ENCODE data around the gene MAU2. TPM values are rescaled to one million over a fixed set of nuclear protein-coding genes. Genes with fewer than 3 reads are reported as not detected.

MAU2 gene
- total RNA-seq, 1 experiment from 2014 or later = 48.4 TPM

DNA sequence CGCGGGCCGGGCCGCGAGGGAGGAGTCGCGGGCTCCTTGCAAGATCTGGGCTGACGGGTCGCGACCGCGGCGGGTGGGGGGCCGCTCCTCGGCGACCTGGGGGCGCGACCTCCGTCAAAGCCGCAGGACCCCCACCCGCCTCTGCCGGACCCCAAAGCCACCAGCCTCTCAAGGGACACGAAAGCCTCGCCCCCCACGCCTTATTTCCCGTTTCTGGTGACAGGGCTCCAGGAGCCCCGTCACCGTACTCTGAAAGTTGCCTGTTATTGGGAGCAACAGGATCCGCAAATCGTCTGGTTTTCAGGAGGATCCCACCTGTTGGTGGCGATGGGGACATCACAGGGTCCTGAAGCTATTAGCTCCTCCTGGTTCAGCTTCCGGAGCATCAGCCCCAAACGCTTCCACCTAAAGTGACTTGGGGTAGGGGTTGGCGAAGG lies 530 bp downstream of the MAU2 start:
- H3K23me2 ChIP-seq (ENCODE audit: insufficient read length, low read depth, low read length, poor library complexity, severe bottlenecking) = peaks cover 7% of the 10 kb centered on the region
- peak overlapping the region; percentile 90 for H4K5ac ChIP-seq (ENCODE audit: insufficient read length, low read depth, low read length)
- no peak overlapping the region for H2BK12ac ChIP-seq (ENCODE audit: insufficient read length, low read depth, low read length)
- H4K8ac ChIP-seq (replicated peaks; ENCODE audit: insufficient read length, low read depth, low read length) = peak overlapping the region; percentile 65
- Mint-ChIP-seq H3K9me3 (no peaks in the 10 kb centered on the region), H3K27me3 (ENCODE audit: low read depth) (no peaks in the 10 kb centered on the region), H3K36me3 (ENCODE audit: insufficient read depth in 1 of 3, low read depth in 3 of 3) (peaks cover 18 to 40% (median 33%) of the 10 kb centered on the region in 3 experiments; a peak in 6 of 7 replicates), H3K4me1 (peaks cover 15 to 19% of the 10 kb centered on the region in 2 experiments), H3K27ac (peak overlapping the region; percentile 43 to 83 (median 83); a peak in 4 of 7 replicates), H3K4me3 (peak overlapping the region; percentile 98)
- H4K91ac ChIP-seq (ENCODE audit: insufficient read length, low read depth, low read length) = peak overlapping the region; percentile 46
- peak overlapping the region; percentile 98 for H3K14ac ChIP-seq (ENCODE audit: insufficient read depth, low read length)
- H2BK15ac ChIP-seq (ENCODE audit: low read depth, low read length) = no peak overlapping the region
- no peak overlapping the region for H3T11ph ChIP-seq (ENCODE audit: low read length)
- H3K18ac ChIP-seq (ENCODE audit: insufficient read length, low read depth, low read length) = peak overlapping the region; percentile 95
- H3K9ac ChIP-seq (ENCODE audit: extremely low read depth, insufficient read length, low read length) = peak overlapping the region; percentile 98
- no peak overlapping the region for H2AK5ac ChIP-seq (ENCODE audit: insufficient read length, low read length)
- WGBS (ENCODE audit: extremely low coverage, insufficient read length, low lambda C conversion rate) = no CpG with 5 or more reads among the region's 34 CpGs
- H4K20me1 ChIP-seq (ENCODE audit: control insufficient read depth, insufficient read depth, insufficient read length) = no peaks in the 10 kb centered on the region
- peaks cover 8% of the 10 kb centered on the region; the same call in 1 of the 2 replicates for H3K79me2 ChIP-seq (ENCODE audit: insufficient read depth, low read length)
- H3K79me1 ChIP-seq (ENCODE audit: insufficient read depth, low read depth, low read length, poor library complexity, severe bottlenecking) = peaks cover 3% of the 10 kb centered on the region
- peak; percentile 47 for DNase-seq
- no peak overlapping the region for H2BK20ac ChIP-seq (ENCODE audit: low read depth, low read length, poor library complexity, severe bottlenecking)
- peak overlapping the region; percentile 100 for H3K4me2 ChIP-seq (ENCODE audit: insufficient read depth, insufficient read length, low read length)
- H3K27me3 ChIP-seq (ENCODE audit: insufficient read depth, low read length) = no peaks in the 10 kb centered on the region
- H3K4me1 ChIP-seq (ENCODE audit: insufficient read depth, low read length) = 0 out of 2 replicates have a peak, but pooled peaks cover 2% of the 10 kb centered on the region
- H3K23ac ChIP-seq (ENCODE audit: insufficient read length, low read depth, low read length) = no peak overlapping the region
- no peak overlapping the region for H3K56ac ChIP-seq (ENCODE audit: insufficient read length, low read depth, low read length)
- H2BK5ac ChIP-seq (ENCODE audit: insufficient read length, low read length) = no peak overlapping the region
- no peak overlapping the region for H3K4ac ChIP-seq (ENCODE audit: low read depth, low read length)
- no peaks in the 10 kb centered on the region for H3K9me3 ChIP-seq (ENCODE audit: control insufficient read depth, low read depth, low read length)
- TF ChIP-seq, protein P1, sequence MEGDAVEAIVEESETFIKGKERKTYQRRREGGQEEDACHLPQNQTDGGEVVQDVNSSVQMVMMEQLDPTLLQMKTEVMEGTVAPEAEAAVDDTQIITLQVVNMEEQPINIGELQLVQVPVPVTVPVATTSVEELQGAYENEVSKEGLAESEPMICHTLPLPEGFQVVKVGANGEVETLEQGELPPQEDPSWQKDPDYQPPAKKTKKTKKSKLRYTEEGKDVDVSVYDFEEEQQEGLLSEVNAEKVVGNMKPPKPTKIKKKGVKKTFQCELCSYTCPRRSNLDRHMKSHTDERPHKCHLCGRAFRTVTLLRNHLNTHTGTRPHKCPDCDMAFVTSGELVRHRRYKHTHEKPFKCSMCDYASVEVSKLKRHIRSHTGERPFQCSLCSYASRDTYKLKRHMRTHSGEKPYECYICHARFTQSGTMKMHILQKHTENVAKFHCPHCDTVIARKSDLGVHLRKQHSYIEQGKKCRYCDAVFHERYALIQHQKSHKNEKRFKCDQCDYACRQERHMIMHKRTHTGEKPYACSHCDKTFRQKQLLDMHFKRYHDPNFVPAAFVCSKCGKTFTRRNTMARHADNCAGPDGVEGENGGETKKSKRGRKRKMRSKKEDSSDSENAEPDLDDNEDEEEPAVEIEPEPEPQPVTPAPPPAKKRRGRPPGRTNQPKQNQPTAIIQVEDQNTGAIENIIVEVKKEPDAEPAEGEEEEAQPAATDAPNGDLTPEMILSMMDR (conservative IDR thresholded peaks at IDR 0.05) = peak; percentile 27; the same call in 2 of the 3 replicates
- H2AFZ ChIP-seq (ENCODE audit: low read length) = no peak overlapping the region
- H2BK120ac ChIP-seq (ENCODE audit: low read depth, low read length, poor library complexity, severe bottlenecking) = no peak overlapping the region
- H3K27ac ChIP-seq (ENCODE audit: insufficient read length, low read depth, low read length) = no peak overlapping the region

Measured in H9 (cell line).